NCI-H1417 treated with DMSO at 0.1 percent for 48 hours (cell line): ENCODE data around the gene NRBP1.
A peak's percentile ranks its signal among the peaks of the same experiment; 100 is the strongest.
"Not testable (repeated sequence)": the region's sequence is repeated elsewhere in the genome, so short reads cannot be mapped to it uniquely, and the experiment has no call there.

Experiments used
- DNase-seq: peaks from one replicate; lab custom pipeline; 2025; lab: John Stamatoyannopoulos, UW

Gene NRBP1

GRCh38 chr2:27421660-27422250, 6.7 kb upstream of the NRBP1 start:
- no peak for DNase-seq

GRCh38 chr2:27422958-27423357, 5.5 kb upstream of the NRBP1 start:
- no peak for DNase-seq

GRCh38 chr2:27425039-27425438, 3.4 kb upstream of the NRBP1 start:
- DNase-seq = not testable (repeated sequence)

GRCh38 chr2:27427863-27428212, 593 bp upstream of the NRBP1 start:
- no peak for DNase-seq

- no peak for DNase-seq
Measured at GRCh38 chr2:27428978-27429541, 629 bp downstream of the NRBP1 start.

DNA sequence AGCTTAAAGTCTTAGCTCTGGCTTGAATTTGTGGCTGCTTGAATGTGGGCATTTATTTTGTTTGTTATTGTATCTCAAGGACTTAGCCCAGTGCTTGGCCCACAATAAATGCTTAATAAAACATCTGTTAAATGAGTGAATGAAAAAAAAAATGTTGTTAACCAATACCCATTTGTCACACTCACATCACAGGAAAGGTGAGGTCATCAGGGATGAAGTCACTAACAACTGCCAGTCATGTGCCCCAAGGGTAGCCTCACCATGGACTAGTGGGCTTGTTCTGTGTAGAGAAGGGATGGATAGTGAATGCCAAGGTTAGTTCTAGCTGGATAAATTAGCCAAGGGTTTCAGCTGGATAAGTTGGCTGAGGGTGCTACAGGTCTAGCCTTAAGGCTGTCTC, 3.0 kb downstream of the NRBP1 start:
- no peak for DNase-seq

GRCh38 chr2:27435628-27436027, 7.2 kb downstream of the NRBP1 start:
- no peak for DNase-seq

- no peak for DNase-seq
Measured at GRCh38 chr2:27441226-27441926, 12.9 kb downstream of the NRBP1 start.

- peak; percentile 36 for DNase-seq
Measured at GRCh38 chr2:27441958-27442919, 13.8 kb downstream of the NRBP1 start, which contains the start of gene KRTCAP3. Gene KRTCAP3, plus strand, starts transcription at chr2:27442381. Its CDS starts 32 bp downstream, at chr2:27442413.

DNA sequence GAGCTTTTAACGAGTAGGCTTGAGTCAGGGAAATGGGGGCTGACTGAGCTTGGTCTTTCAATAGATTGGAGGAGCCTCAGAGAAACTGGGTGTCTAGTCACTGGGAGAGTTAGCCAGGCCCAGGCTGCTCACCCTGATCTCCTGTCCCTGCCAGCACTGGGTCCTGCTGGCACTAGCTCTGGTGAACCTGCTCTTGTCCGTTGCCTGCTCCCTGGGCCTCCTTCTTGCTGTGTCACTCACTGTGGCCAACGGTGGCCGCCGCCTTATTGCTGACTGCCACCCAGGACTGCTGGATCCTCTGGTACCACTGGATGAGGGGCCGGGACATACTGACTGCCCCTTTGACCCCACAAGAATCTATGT, 14.5 kb downstream of the NRBP1 start:
- no peak for DNase-seq

- no peak for DNase-seq
Measured at GRCh38 chr2:27445155-27445554, 16.7 kb downstream of the NRBP1 start.

- DNase-seq = no peak
Measured at GRCh38 chr2:27445615-27446014, 17.2 kb downstream of the NRBP1 start.

- no peak for DNase-seq
Measured at GRCh38 chr2:27446057-27446456, 17.6 kb downstream of the NRBP1 start.

- no peak for DNase-seq
Measured at GRCh38 chr2:27448381-27448780, 19.9 kb downstream of the NRBP1 start.

DNA sequence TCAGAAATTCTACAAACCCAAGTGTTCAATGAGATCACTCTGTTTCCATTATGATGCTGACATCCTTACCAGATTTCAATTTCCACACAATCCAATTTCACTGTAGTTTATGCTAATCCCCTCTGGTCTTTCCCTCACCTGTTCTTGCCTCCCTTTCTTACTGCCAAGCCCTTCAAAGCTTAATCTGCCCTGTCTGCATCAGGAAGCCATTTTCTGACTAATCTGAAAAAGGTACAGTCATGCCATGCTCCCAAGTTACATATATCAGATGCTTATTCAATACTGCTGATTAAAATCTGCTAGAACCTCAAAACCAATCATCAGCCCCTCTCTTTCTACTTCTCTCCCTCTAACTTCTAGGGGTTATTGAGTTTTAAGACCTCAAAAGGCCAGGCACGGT, 22.7 kb downstream of the NRBP1 start:
- DNase-seq = no peak

GRCh38 chr2:27453968-27454367, 25.5 kb downstream of the NRBP1 start:
- DNase-seq = no peak

- DNase-seq = no peak
Measured at GRCh38 chr2:27461118-27461517, 32.7 kb downstream of the NRBP1 start.

DNA sequence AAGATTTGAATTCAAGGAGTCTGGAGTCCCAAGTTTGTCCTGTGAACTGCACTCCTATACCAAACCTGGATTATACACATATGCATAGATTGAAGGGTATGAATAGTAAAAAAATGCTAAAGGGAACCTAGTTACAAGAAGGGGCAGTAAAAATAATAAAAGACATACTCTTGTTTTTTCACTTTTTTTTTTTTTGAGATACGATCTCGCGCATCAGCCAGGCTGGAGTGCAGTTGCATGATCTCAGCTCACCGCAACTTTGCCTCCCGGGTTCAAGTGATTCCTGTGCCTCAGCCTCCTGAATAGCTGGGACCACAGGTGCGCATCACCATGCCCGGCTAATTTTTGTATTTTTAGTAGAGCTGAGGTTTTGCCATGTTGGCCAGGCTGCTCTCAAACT, 36.0 kb downstream of the NRBP1 start:
- DNase-seq = no peak

- no peak for DNase-seq
Measured at GRCh38 chr2:27471961-27472360, 43.5 kb downstream of the NRBP1 start.

GRCh38 chr2:27485496-27485895, 57.1 kb downstream of the NRBP1 start:
- DNase-seq = no peak

DNA sequence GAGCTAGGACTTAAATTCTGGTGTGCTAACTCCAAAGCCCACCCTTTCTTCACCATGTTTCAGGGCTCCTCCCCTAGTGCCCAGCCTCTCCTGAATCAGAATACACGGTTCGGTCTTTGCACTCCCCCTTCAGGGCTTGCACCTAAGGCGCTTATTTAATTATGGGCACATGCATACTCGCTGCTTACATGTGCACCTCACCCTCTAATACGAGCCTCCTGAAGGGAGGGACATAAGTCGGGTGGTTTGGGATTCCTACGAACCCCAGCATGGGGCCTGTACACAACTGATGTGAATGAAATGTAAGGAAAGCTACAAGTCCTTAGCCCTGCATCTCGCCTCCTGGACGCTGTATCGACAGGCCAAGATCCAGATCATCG, 60.7 kb downstream of the NRBP1 start:
- DNase-seq = no peak
